Right ventricle myocardium superior (tissue), 1 donor: ENCODE data around the gene MPV17L. TPM values are rescaled to one million over a fixed set of nuclear protein-coding genes. Genes with fewer than 3 reads are reported as not detected.

Experiments used
- total RNA-seq: library from RNA; stranded (reverse); fragmentation: NEBNext Ultra II Directional; extraction: Animal tissue kit (Norgen Biotek cat#: 25700); gene quantifications from one replicate; pipeline ENCODE4 v1.2.1, GENCODE V29; 2021
- donor health status: DM: no; HTN: yes; CAD: no; lungs with severe emphysema.

The MPV17L gene
- total RNA-seq, 1 donor from 2014 or later, result 6.1 TPM

Other genes with a start within 250 kb of the MPV17L start
- gene NPIPA5, start 17.5 kb upstream of the MPV17L start, total RNA-seq, result 5.2 TPM
- 71.8 TPM for gene BMERB1, start 38.8 kb downstream of the MPV17L start, total RNA-seq
- gene MARF1, start 247.4 kb downstream of the MPV17L start, total RNA-seq, result 45.2 TPM